Stimulated activated CD4-positive, alpha-beta T cell treated with anti-CD3 and anti-CD28 coated beads, Interleukin-1b, Interleukin-23, amount 100 ng/mL, for 1 hour (primary cell): ENCODE results near the gene DUOX1.
"Not testable (repeated sequence)": the region's sequence is repeated elsewhere in the genome, so short reads cannot be mapped to it uniquely, and the experiment has no call there.

Source experiments
- DNase-seq, 2 donors: peaks; one replicate each; pipeline ENCODE4 v3.0.0-alpha.2; 2020; ENCODE audit warnings: low read depth in 2 of 2

DUOX1 gene

GRCh38 chr15:45129651-45130129 lies at the start of gene DUOX1, which contains the start of gene DUOXA1:
Gene DUOX1 (plus strand): TSS chr15:45129994. CDS start chr15:45131967, 1,973 bp downstream.
Gene DUOXA1 (minus strand): TSS chr15:45129879. CDS start chr15:45123014, 6,865 bp downstream.
- DNase-seq = no peak

- not testable (repeated sequence) for DNase-seq
These were observed 49.2 kb upstream of the DUOX1 start for GRCh38 chr15:45080593-45080992.

GRCh38 chr15:45082412-45082811 lies 47.4 kb upstream of the DUOX1 start:
- not testable (repeated sequence) for DNase-seq

DNA sequence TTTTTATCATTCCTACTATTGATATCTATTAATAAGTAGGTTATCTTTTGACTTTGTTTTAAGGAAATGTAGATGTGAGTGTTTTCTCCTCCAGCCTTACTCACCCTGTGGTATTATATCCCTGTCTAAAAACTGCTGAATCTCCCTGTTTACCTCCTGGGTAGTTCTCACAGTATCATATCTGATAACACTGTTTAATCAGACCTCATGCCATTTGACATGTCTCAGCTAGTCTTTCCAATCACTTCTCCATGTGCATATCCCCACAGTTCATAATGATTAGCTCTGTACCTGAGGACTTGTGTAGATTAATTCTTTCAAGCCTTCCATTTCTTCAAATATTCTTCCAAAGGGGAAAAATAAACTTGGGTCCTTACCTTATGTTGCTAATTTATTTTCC lies 46.6 kb upstream of the DUOX1 start:
- DNase-seq = no peak

DNA sequence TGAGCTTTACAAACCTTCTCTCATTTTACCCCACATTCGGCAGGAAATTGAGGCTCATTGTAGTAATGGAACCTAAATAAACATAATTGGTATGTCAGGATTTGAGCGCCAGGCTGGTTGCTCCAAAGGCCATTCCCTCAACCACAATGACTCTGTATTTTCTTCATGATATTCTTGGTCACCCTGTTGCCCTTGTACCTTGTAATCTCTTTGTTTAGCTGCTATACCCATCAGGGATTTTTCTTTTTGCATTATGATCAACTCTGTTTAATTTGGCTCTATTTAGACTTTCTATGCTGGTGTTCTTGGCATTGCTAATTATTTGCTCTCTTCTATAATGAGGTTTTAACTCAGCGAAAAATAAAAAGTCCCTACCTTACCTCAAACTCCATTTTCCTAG lies 45.6 kb upstream of the DUOX1 start:
- no peak for DNase-seq

DNA sequence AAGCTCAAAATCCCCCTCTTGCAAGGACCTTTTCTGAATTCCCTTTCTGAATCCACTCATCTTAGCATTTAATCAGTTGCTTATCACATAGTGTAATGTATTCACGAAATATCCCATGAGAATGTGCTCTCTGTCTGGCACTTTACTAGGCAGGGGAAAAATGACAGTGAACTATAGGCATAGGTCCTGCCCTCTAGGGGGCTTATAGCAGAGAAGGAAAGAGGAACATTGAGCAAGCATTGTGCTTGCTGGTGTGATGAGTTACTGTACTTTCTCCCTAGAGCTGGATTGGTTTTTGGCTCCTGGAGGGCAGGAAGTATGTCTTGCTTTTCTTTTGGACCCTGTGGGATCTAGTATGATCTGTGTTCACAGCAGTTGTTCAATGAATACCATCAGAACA lies 42.3 kb upstream of the DUOX1 start:
- no peak for DNase-seq

DNA sequence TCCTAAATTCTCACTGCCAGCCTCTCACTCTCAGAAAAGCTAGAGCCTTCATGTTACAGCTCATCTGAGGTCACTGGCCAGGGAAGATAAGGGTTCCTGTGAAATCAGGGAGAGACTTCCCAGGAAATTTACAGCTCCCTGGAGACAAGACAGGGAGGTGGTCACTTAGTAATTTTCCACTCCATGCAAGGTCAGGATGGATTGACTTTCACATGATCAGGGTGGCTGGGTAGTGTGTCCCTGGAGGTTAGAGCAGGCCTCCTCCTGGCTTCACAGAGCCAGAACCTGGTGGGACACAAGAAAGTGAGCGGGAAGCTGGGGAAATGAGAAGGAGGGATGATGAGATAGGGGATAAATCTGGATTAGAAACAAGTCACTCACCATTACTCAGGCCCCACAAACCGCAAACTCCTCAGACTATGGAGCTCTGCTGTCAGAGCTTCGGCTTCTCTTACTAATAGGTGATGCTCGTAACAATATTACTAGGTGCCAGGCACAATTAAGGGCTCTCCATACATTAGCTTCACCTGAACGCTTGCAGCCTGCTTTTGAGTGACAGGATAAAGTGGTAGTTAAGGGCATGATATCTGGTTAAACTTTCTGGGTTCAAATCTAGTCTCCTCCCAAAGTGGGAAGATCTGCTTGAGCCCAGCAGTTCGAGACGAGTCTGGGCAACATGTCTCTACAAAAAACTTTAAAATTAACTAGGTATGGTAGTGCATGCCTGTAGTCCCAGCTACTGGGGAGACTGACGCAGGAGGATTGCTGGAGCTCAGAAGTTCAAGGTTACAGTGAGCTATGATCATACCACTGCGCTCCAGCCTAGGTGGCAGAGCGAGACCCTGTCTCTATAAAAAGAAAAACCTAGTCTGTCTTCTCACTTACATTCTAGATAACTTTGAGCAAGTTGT lies 40.7 kb upstream of the DUOX1 start:
- DNase-seq = no peak

- no peak for DNase-seq
These were observed 40.0 kb upstream of the DUOX1 start for GRCh38 chr15:45089712-45090373.

- DNase-seq = no peak
These were observed 38.6 kb upstream of the DUOX1 start for GRCh38 chr15:45091161-45091560.

DNA sequence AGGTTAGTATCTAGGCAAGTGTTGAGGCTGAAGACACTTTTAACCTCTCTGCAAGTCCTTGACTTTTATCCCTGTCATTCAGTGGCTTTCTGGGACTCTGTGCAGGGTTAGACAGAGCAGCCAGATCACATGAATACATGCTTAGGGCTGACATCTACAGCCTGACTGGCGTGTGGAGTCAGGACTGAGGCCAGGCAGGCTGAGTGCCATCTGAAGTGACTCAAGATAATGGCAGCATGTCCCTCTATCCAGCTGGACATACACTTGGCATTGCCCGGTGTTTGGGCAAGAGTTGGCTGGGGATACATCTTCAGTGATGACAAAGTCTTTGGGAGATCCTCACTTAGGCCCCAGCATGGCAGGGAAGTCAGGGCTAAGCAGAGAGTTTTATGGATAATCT lies 38.2 kb upstream of the DUOX1 start:
- no peak for DNase-seq

GRCh38 chr15:45093013-45093412 lies 36.8 kb upstream of the DUOX1 start:
- no peak for DNase-seq

DNA sequence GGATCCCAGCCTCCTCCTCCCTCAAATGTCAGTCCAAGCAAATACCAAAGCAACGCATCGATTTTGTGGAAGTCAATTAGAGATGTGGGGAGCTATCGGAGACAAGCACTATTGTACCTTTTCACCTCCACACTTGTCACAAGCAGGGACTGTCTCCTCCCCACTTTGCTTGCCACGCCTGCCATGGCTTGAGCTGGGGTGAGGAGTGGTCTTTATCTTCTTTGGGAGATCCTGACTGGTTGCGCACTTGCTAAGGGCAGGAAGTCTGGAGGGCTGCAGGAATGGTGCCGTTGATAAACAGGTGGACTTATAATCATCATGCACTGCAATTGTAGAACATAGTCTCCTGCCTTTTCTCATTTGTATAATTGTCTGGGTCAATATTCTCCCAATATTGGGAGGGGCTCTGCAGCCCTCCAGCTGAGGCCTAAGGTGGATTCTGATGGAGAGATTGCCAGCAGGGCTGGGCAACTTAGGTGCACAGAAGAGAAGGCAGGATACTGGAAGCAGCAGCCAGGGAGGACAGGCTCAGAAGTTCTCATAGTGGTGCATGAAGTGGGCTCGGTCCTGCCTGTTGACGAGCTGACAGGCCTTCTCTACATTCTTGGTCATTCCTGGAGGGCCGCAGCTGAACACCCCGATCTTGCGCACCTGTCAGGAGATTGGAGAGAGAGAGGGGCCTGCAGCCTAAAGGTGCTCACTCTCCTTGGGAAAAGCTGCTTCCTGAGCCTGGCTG lies 36.0 kb upstream of the DUOX1 start:
- DNase-seq = no peak

DNA sequence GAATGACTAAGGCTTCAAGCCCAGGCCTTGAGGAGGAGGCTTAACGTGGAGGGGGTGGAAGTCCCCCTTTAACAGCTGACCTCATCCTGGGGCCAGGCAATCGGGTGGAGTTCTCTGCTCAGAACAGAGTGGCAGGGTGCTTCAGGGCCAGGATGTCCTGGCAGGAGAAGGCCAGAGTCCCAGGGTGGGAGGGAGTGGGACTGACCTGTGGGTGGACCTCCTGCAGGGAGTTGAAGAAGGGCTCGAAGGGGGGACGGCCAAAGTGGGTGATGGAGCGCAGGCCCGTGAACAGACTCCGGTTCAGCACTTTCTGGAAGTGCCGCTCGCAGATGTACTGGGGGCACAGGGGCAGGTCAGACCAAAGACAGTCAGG lies 35.5 kb upstream of the DUOX1 start:
- DNase-seq = no peak

- no peak for DNase-seq
These were observed 34.1 kb upstream of the DUOX1 start for GRCh38 chr15:45095661-45096060.

- no peak for DNase-seq
These were observed 32.3 kb upstream of the DUOX1 start for GRCh38 chr15:45097466-45097865.

- no peak for DNase-seq
These were observed 30.1 kb upstream of the DUOX1 start for GRCh38 chr15:45099549-45100165.

DNA sequence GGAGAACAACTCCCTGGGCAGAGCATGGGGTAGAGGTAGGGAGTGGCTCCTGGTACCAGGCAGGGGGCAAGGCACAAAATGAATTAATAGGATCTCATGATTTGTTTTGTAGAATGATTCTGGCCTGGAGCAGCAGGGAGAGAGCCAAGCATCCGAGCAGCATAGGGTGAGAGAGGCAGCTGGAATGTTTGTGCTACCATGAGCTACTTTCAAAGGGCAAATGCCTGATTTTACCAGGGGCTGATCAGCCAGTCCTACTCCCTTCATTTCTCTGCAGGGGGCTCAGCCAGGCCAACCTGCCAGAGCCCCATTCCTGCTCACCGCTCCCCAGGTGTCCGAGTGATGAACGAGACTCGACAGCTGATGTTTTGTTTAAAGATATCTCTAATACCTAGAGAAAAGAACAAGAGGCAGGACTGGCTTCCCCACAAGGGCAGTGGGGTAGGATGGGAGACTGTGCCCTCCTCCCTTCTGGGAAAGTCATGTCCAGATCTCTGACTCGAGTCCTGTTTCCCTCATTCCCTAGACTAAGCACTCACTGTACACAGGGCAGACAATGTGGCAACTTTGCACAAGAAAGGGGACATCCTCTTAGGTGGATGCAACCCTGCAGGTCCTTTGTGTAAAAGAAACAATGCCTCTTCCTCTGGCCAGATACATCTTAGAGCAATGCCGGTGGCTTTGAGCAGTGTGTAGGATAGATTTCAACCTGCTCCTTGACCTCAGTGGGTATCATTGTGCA lies 28.7 kb upstream of the DUOX1 start:
- no peak for DNase-seq

DNA sequence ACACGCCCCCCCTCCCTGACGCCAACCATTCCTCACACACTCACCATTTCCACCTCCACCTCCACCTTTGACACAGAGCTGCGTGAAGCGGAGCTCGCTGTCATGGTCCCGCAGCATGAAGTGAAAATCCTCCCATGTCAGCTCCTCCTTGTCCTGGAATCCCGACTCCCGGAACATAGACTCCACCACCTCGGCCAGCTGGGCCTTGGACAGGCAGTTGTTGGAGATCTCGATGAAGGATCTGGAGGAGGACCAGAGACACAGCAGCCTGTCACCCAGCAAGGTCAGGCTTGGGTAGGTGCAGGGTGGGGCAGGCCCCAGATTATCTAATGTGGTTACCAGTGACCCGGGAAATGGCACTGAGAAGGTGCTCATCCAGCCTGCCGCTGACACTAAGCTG lies 28.0 kb upstream of the DUOX1 start:
- DNase-seq = no peak

GRCh38 chr15:45102226-45102625 lies 27.6 kb upstream of the DUOX1 start:
- DNase-seq = no peak

- not testable (repeated sequence) for DNase-seq
These were observed 25.6 kb upstream of the DUOX1 start for GRCh38 chr15:45104170-45104569.

DNA sequence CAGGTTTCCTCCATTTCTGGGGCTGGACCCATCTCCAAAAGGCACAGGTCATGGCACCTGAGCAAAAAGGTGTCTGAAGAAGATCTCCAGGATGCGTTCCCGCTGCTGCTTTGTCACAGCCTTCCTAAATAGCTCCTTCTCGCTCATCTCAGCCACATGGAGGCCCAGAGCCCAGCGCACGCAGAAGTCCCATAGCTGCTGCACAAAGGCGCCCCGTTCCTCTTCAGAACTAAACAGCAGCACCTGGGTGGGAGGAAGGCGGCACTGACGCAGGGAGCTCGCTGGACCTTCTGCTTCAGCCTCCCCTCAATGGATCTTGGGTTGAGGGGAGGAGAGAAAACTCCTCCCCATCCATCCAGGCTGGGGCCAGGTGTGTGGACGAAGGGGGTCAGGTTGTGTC lies 24.2 kb upstream of the DUOX1 start:
- DNase-seq = no peak
